ENCODE results near the gene SEMA6B. TPM values are rescaled to one million over a fixed set of nuclear protein-coding genes. Genes with fewer than 3 reads are reported as not detected.

Gene SEMA6B
- total RNA-seq, 2 experiments from 2014 or later, result not detected

- no peaks in the 10 kb centered on the region for H3K9me3 Mint-ChIP-seq
- no peak for DNase-seq
- H3K4me3 Mint-ChIP-seq, result no peak overlapping the region
- H3K27ac Mint-ChIP-seq, result no peak overlapping the region
- POLR2A ChIA-PET, result no interaction called here
- no peaks in the 10 kb centered on the region for H3K27me3 Mint-ChIP-seq
- CTCF ChIA-PET, result no interaction called here
- peaks cover 2% of the 10 kb centered on the region for H3K36me3 Mint-ChIP-seq (ENCODE audit: low read depth)
- peaks cover 6% of the 10 kb centered on the region for H3K4me1 Mint-ChIP-seq
Measured at GRCh38 chr19:4501691-4502090, 57.8 kb downstream of the SEMA6B start.

DNA sequence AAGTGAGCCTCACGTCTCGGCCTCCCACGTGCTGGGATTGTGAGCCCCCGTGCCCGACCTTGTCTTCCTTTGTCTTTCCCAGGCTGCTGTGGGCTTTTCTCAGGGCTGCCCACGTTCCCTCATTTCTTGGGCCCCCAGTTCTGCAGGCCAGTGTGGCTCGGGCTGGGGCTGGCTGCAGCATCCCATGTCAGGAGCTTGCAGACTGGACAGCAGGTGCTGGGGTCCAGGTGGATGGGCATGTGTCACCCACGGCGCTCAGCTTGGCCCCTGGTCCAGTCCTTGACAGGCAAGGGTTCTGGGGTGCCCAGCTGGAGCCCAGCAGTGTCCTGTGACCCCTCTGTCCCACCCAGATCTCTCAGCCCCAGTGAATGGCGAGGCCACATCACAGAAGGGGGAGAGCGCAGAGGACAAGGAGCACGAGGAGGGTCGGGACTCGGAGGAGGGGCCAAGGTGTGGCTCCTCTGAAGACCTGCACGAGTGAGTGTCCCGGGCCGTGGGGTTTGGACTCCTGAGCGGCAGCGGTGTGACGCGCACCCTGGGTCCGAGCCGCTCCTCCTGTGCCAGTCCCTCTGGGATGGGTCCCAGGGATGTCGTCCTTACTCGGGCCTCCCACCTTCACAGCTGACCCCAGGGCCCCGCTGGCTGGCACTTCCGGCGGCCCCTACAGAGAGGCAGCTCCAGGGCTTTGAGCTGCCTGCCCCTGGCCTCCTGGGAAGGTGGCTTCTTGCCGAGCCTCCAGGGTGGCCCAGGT, 58.5 kb downstream of the SEMA6B start:
- Mint-ChIP-seq H3K27me3 (no peaks in the 10 kb centered on the region), H3K9me3 (no peaks in the 10 kb centered on the region), H3K27ac (no peak overlapping the region), H3K36me3 (ENCODE audit: low read depth) (peaks cover 2% of the 10 kb centered on the region), H3K4me1 (no peaks in the 10 kb centered on the region), H3K4me3 (no peak overlapping the region)
- ChIA-PET POLR2A (no interaction called here), CTCF (no interaction called here)
- DNase-seq, result no peak

DNA sequence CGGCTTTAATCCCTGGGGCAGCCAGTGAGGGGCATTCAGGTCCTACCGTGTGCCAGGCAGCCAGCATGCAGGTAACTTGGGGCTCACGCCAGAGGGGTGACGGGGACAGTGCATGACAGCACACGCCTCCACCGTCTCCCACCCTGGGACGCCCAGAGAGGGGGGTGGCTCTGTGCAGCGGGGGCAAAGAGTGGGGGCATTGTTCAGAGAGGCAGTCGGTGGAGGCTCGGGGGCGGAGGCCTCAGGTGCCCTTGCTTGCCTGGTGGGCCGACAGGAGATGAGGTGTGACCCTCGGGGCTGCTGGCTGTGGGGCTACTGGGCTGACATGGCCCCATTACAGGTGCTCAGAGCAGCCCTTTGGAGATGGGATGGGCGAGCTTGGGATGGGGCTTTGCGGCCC, 59.6 kb downstream of the SEMA6B start:
- peaks cover 7% of the 10 kb centered on the region for H3K36me3 Mint-ChIP-seq (ENCODE audit: low read depth)
- H3K27ac Mint-ChIP-seq, result no peak overlapping the region
- H3K4me1 Mint-ChIP-seq, result no peaks in the 10 kb centered on the region
- no peaks in the 10 kb centered on the region for H3K9me3 Mint-ChIP-seq
- DNase-seq, result no peak
- POLR2A ChIA-PET, result no interaction called here
- H3K4me3 Mint-ChIP-seq, result no peak overlapping the region
- H3K27me3 Mint-ChIP-seq, result no peaks in the 10 kb centered on the region
- CTCF ChIA-PET, result no interaction called here

- CTCF ChIA-PET, result no interaction called here
- DNase-seq, result no peak
Measured at GRCh38 chr19:4499318-4499717, 60.2 kb downstream of the SEMA6B start.

GRCh38 chr19:4498694-4499093, 60.8 kb downstream of the SEMA6B start:
- Mint-ChIP-seq H3K27me3 (no peaks in the 10 kb centered on the region), H3K9me3 (no peaks in the 10 kb centered on the region), H3K36me3 (ENCODE audit: low read depth) (peaks cover 10% of the 10 kb centered on the region), H3K4me1 (no peaks in the 10 kb centered on the region), H3K27ac (no peak overlapping the region), H3K4me3 (no peak overlapping the region)
- no peak for DNase-seq
- POLR2A ChIA-PET, result no interaction called here
- CTCF ChIA-PET, result no interaction called here

More at GRCh38 chr19:4499318-4499717, 60.2 kb downstream of the SEMA6B start:
- Mint-ChIP-seq H3K9me3 (no peaks in the 10 kb centered on the region), H3K4me1 (no peaks in the 10 kb centered on the region), H3K4me3 (no peak overlapping the region), H3K27me3 (no peaks in the 10 kb centered on the region), H3K36me3 (ENCODE audit: low read depth) (peaks cover 10% of the 10 kb centered on the region), H3K27ac (no peak overlapping the region)
- POLR2A ChIA-PET, result no interaction called here

GRCh38 chr19:4497770-4498389, 61.6 kb downstream of the SEMA6B start:
- Mint-ChIP-seq H3K9me3 (no peaks in the 10 kb centered on the region), H3K27me3 (no peaks in the 10 kb centered on the region), H3K4me1 (no peaks in the 10 kb centered on the region), H3K4me3 (no peak overlapping the region), H3K27ac (no peak overlapping the region), H3K36me3 (ENCODE audit: low read depth) (peaks cover 10% of the 10 kb centered on the region)
- DNase-seq, result no peak
- CTCF ChIA-PET, result no interaction called here
- POLR2A ChIA-PET, result no interaction called here

DNA sequence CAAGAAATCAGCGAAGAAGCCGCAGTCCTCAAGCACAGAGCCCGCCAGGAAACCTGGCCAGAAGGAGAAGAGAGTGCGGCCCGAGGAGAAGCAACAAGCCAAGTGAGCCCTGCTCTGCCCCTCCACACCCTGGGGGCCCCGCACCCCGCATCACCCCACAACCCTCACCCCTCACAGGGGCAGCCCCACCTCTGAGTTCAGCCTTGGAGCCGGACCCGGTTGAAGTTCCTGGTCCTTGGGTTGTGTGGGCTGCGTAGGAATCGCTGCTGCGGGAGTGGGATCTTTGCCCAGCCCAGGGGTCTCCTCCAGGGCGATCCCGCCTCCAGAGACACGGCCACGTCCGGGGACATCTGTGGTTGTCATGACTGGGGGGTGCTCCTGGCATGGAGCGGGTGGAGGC, 63.2 kb downstream of the SEMA6B start:
- ChIA-PET CTCF (no interaction called here), POLR2A (no interaction called here)
- H3K36me3 Mint-ChIP-seq (ENCODE audit: low read depth), result peaks cover 10% of the 10 kb centered on the region
- no peaks in the 10 kb centered on the region for H3K27me3 Mint-ChIP-seq
- no peaks in the 10 kb centered on the region for H3K4me1 Mint-ChIP-seq
- DNase-seq, result no peak
- H3K9me3 Mint-ChIP-seq, result no peaks in the 10 kb centered on the region
- H3K4me3 Mint-ChIP-seq, result no peak overlapping the region
- H3K27ac Mint-ChIP-seq, result no peak overlapping the region

- CTCF ChIA-PET, result interaction anchor here (0.7 kb wide), 1 partner anchor 50 kb away, joined by 3 read pairs; no protein-coding TSS in a partner anchor
- no peaks in the 10 kb centered on the region for H3K9me3 Mint-ChIP-seq
- DNase-seq, result no peak
- POLR2A ChIA-PET, result no interaction called here
- no peaks in the 10 kb centered on the region for H3K27me3 Mint-ChIP-seq
- H3K27ac Mint-ChIP-seq, result no peak overlapping the region
- no peak overlapping the region for H3K4me3 Mint-ChIP-seq
- no peaks in the 10 kb centered on the region for H3K4me1 Mint-ChIP-seq
- peaks cover 12% of the 10 kb centered on the region for H3K36me3 Mint-ChIP-seq (ENCODE audit: low read depth)
Measured at GRCh38 chr19:4495471-4495870, 64.0 kb downstream of the SEMA6B start.

DNA sequence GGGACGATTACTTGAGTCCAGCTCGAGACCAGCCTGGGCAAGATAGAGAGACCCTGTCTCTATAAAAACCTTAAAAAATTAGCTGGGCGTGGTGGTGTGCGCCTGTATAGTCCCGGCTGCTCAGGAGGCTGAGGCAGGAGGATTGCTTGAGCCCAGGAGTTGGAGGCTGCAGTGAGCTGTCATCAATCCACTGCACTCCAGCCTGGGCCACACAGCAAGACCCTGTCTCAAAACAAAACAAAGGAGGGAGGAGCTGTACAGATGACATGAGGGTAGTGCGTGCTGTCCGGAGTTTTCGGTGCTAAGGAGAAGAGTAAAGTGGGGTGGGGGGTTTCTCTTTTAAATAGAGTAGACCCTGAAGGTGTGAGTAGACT, 64.8 kb downstream of the SEMA6B start:
- peaks cover 16% of the 10 kb centered on the region for H3K36me3 Mint-ChIP-seq (ENCODE audit: low read depth)
- DNase-seq, result no peak
- ChIA-PET CTCF (interaction anchor here (0.7 kb wide), 2 partner anchors 49 to 203 kb away, joined by 3 to 4 read pairs; no protein-coding TSS in a partner anchor), POLR2A (no interaction called here)
- H3K4me1 Mint-ChIP-seq, result no peaks in the 10 kb centered on the region
- H3K9me3 Mint-ChIP-seq, result no peaks in the 10 kb centered on the region
- H3K4me3 Mint-ChIP-seq, result no peak overlapping the region
- no peaks in the 10 kb centered on the region for H3K27me3 Mint-ChIP-seq
- H3K27ac Mint-ChIP-seq, result no peak overlapping the region

GRCh38 chr19:4493929-4494690, 65.4 kb downstream of the SEMA6B start:
- ChIA-PET POLR2A (no interaction called here), CTCF (no interaction called here)
- H3K27me3 Mint-ChIP-seq, result no peaks in the 10 kb centered on the region
- DNase-seq, result no peak
- H3K36me3 Mint-ChIP-seq (ENCODE audit: low read depth), result peaks cover 15% of the 10 kb centered on the region
- no peaks in the 10 kb centered on the region for H3K9me3 Mint-ChIP-seq
- H3K4me1 Mint-ChIP-seq, result no peaks in the 10 kb centered on the region
- H3K4me3 Mint-ChIP-seq, result no peak overlapping the region
- no peak overlapping the region for H3K27ac Mint-ChIP-seq

- CTCF ChIA-PET, result no interaction called here
Measured at GRCh38 chr19:4493104-4493928, 66.2 kb downstream of the SEMA6B start.

More at GRCh38 chr19:4493104-4493928, 66.2 kb downstream of the SEMA6B start:
- no peak for DNase-seq
- Mint-ChIP-seq H3K27me3 (no peaks in the 10 kb centered on the region), H3K9me3 (no peaks in the 10 kb centered on the region), H3K36me3 (ENCODE audit: low read depth) (peaks cover 15% of the 10 kb centered on the region), H3K4me3 (no peak overlapping the region), H3K4me1 (no peaks in the 10 kb centered on the region), H3K27ac (no peak overlapping the region)
- POLR2A ChIA-PET, result no interaction called here
